ENCODE results near the gene KRT83.

The KRT83 gene

DNA sequence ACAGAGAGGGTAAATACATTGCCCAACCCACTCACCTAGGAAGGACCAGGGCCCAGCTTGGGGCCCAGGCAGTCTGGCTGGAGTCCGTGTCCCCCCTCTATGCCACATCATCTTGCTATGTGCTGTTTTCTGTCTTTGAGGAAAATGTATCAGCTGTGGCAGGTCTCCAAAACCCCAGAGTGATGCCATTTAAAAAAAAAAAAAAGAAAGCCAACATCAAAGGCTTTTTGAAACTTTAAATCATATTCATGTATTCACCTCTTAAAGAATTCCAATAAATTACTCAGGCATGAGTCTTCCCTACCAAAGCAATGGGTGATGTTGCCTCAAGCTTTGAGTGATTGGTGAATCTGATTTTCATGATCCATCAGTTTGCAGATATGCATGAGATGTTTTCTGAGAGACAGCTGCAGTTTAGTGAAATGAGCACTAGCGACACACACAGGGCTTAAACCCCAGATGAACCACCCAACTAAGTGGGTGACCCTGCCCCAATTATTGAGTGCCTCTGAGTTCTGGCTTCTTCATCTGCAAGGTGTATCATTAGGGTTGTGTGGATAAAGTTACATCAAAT lies 35.9 kb downstream of the KRT83 start:
- DNase-seq: no peak

DNA sequence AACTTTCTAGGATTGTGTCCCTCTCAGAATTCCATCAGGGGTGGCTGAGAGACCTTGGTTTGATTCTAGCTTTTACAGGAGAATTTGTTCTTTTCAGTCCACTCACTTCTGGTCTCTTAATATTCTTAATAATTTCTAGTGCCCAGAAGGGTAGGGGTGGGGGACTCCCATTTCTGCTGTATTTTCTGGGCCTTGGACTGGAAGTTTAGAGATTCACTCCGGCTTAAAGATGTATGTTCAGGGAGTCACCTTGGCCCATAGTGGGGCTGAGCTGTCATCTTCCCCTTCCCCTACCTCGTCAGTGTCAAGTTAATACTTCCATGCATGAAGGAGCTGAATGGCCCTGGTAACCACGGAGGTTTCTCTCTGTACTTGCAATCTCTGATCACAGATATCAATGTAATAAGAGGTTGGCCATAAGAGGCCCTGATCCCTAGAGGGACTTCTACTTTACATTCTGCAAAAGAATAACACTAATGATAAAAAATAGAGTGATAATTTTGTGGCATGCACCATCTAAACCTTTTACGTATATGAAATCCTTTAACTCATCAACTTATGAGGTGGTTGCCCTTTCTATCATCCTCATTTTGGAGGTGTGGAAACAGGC lies 36.5 kb downstream of the KRT83 start:
- no peak for DNase-seq

DNA sequence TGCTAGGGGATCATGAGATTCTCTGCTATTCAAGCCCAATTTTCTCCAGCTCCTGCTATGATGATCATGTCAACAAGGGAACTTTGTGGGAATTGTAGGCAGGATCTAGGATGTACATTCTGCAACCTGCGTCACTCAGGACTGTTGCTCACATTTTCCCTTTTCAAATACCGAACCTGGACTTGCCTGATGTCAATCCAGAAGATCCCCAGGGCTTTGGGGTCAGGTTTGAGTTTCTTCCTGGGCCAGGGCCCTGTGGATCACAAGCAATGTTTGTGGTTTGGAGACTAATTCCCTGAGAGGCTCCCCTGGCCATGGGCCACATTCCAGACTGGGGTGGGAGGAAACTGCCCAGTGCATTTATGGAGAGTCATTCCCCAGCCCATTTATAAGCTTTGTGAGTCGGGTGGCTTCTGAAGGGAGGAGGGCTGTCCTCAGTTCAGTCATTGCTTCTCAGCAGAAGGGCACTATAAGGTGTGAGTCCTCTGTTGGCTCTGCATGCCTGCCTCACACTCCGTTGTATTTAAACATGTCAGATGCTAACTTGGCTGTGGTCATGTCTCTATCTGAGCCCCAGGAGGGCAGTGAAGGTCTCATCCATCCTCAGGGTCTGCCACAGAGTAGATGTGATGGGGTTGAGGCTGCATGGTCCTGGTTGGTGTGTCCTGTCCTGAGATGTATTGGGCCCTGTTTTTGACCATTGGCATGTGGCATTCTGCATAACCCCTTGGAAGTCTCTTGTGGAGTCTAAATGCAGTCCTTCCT lies 40.2 kb downstream of the KRT83 start:
- DNase-seq: no peak

DNA sequence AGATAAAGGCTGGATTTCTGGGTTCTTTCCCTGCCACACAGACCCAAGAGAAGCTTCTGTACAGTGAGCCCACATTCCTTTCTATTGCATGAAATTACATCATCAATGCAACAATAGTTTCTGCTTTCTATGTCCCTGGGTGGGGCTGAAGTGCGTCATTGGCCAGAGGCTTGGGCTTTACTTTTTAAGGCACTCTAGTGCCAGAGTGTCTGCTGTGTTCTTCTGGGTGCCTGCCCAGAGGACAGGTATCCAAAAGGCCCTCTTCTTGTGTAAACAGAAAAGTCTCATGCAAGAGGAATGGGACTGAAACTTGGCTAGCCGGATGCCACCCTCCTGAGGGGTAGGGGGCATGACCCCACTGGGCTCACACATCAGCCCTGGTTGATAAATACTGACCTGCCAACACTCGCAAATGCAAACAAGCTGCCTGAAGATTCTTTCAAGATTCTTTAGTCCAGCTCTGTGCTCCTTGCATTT lies 40.8 kb downstream of the KRT83 start:
- no peak for DNase-seq

DNA sequence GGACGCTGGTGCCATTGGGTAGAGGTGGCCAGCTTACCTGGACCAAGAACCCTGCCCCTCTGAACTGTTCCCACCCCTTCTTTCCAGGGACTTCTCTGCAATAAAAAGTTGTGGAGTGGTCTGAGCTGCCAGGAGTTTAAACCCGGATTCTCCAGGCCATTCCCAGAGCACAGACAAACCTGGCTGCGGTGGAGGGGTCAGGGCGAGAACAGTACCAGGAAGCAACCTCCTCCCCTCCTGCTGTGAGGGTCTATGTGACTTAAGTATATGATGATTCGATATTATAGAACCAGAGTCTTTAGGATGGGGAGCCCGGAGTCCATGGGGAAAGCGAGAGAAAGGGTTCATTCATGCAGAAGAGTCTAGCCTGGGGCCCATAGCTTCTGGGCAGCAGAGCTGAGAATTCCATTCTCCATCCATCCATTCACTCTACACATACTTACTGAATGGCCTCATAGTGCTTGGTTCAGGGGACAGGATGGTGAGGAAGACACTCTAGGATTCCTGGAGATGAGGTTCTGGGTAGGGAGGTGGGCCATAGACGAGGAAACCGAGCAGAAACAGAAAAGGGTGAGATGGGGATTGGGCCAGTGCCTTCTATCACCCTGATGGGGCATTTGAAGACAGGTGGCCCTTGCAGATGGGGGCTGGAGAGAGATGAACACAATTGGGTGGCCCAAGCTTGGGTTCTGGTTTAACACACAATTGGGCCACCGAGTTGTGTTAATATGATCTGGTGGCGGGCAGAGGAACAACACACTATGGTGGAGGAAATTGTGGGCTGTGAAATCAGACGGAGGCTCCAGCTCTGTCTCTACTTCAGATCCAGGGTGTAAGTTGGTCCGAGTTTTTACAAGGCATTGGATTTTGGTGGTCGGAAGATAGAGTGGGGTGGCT lies 41.5 kb downstream of the KRT83 start:
- no peak for DNase-seq

DNA sequence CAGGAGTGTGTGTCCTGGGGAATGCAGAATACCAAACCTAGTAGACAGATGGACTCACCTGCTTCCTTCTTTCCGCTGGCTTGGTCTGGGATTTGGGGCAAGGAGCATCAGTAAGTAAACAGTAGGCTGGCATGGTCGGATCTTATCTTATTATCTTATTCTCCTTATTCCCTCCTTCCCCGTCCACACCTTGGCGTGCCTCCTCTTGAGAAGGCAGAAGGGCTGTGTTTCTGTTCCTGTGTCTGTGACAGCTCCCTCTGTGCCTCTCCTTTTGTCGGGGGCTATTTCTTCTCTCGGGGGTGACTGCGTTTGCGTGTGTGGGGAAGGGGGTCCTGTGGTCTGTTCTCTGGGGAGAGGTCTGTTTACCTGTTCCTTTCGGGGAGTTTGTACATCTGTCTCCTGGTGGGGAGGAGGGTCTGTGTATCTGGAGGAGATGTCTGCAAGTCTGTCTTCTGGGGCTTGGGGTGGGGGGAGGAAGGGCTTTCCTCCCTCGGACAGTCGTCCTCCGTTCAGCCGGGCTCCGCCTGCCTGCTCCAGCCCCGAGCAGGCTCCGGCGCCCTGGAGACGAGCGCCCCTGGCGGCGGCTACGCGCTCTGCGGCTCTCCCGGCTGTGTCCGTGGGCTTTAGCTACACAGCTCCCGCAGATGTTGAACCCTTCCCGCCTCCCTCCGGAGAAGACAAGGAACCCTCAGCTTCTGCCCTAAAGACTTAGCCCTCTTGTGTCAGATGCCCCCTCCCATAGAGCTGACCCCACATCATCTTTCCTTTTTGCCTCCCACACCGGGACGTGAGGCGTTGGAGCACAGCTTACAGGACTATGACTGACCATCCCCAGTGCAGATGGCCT lies 42.4 kb downstream of the KRT83 start:
- peak; percentile 43 for DNase-seq

DNA sequence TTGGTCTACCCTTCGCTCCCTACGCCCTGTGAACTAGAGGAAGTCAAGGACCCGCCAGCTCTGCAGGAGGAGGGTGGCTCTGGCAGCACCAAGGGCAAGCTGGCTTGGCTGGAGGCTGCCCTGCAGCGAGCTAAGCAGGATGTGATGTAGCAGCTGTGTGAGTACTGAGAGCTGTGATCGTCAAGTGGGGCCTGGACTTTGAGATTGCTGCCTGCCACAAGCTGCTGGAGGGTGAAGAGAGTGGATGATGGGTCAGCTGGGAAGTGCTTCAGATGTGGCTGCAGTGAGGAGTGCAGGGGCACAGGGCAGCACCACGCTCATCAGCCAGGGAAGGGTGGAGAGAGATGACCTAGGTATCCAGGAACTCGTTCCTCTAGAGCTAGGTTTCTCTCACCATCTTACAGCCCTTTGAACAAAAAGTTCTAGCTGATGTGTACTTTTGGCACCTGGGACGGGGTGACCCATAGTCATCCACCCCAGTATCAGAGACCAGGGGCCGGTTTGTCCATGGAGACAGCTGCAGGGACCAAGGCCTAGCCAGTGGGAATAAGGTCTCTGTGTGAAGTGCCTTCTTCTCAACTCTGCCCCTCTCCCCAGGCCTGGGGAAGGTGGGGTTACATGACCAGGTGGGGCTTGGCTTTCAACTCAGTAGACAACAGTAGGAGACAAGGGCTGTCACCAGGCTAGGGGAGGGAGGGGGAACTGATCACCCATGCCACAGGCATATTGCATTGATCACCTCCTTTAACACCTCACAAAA lies 43.5 kb downstream of the KRT83 start:
- no peak for DNase-seq

DNA sequence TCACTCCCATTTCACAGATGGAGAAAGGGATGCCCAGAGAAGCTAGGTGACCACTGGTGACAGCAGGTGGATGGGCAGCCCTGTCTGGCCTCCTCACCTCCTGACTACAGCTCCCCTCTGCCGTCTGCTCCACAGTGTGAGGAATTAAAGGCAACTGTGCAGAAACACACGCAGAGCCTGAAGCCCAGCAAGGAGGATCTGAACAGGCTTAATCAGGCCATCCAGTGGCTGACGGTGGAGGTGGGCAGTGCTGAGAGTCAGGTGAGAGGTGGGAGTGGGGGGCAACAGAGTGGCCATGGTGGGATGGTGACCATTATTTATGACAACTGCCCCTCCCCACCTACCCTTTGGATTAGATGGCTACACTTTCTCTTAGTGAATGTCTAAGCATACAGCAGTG lies 45.5 kb downstream of the KRT83 start:
- DNase-seq: no peak

DNA sequence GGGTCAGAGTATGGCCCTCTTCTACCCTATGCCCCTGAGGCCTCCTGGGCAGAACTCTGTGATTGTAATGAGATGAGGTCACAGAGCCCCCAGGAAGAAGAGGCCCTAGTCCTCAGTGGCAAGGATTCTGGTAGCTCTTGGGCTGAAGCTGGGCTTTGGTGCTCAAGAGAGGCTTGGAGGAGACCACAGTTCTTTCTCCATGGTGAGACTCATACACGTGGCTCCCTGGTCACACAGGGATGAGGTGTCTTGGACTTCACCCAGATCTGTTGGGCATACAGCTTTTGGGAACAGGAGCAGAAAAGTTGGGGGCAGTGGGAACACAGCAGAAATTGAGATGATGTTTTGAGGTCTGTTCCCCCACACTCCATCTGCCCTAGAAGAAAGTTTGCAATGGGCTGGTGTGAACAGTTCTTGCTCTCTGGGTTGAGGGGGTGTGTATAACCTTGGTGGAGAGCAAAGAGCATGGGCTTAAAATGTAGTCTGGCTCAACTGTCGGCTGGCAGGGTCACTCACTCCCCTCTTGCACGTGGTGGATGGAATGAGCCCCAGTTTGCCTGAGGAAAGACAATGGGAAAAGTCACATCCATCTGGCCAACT lies 46.6 kb downstream of the KRT83 start, which contains the start of gene KRT86:
TSS of gene KRT86 (plus strand) at position 125 of the 600 bp plus-strand sequence. CDS start 27,272 bp downstream, outside the sequence.
- DNase-seq: no peak

DNA sequence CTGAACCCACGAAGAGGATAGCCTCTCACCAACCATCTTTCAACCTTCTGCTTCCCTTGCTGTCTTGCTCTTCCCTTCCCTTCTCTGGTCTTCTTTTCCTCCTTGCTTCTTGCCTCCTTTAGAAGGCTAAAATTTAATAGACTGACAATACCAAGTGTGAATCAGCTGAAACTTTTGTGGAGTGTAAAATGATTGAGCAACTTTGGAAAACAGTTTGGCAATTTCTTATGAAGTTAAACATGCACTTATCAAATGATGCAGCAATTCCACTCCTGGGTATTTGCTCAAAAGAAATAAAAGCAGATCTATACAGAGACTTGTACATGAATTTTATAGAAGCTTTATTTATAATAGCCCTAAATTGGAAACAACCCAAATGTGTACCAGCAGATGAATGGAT lies 50.0 kb downstream of the KRT83 start:
- DNase-seq: no peak

DNA sequence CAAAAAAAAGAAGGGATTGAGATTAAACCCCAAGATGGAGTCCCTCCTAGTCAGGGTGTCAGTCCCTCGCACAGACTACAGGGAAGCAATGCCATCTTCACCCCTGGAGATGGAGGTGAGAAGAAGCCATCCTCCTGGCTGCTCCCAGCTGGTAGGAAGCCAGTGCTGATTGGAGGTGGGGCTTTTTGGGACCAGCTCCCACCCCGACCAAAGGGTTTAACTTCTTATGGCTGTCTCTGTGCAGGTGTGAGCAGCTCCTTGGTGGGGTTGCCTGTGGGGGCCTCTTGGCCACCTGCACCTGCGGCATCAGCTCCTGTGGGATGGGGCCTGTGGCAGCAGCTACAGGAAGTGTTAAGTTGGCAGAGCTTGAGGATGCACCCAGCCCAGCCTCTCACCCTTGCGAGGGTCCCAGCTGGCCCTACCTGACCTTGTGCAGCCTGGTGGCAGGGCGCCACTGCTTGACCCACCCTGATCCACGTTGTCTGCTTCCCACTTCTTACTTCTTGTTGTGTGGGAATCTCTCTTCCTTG lies 50.6 kb downstream of the KRT83 start:
- no peak for DNase-seq

DNA sequence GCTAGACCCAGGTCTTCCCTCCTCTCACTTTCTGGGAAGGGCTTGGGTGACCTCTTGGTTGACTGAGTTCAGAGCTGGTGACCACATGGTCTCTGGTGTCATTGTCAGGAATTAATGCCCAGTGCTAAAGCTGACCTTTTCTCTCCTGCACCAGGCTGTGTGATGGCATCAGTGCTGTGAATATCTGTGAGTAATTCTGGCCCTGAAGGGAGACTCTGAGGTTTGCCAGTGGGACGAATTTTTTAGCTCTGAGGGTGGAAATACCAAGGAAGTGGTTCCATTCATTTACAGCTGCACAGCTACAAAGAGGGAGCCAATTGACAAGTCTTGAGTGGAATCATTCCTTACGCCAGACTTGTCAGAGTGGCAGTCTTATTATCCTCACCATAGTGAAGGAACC lies 53.0 kb downstream of the KRT83 start:
- no peak for DNase-seq

DNA sequence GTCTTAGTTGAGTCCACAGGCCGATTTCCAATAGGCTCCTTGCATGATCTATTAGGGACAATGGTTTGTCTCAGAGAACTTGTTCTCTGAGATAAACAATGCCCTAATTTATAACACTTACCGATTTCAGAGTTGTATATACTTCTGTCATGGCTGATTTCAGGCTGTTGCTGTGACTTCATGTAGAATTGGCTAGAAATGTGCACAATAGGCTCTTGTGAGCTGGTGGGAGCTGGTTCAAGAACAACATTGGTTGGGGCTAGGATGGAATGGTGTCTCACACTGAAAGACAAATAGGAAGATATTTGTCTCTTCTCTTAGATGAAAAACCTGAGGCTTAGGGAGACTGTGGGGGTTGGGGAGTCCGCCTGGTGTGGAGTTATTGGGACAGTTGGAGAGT lies 53.5 kb downstream of the KRT83 start:
- DNase-seq: no peak

DNA sequence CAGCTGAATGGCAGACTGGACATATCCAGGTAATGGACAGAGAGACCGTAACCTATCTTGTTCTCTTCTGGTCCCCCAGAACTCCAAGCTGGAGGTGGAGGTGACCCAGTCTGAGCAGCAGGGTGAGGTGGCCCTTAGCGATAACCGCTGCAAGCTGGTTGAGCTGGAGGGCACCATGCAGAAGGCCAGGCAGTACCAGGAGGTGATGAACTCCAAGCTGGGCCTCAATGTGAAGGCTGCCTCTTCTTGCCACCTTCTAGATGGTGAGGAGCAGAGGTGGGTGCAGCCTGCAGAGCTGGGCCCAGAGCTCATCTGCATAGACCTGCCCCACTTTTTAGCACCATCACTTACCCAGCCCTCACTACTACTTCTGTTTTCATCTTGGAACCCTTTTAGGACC lies 53.9 kb downstream of the KRT83 start:
- no peak for DNase-seq

DNA sequence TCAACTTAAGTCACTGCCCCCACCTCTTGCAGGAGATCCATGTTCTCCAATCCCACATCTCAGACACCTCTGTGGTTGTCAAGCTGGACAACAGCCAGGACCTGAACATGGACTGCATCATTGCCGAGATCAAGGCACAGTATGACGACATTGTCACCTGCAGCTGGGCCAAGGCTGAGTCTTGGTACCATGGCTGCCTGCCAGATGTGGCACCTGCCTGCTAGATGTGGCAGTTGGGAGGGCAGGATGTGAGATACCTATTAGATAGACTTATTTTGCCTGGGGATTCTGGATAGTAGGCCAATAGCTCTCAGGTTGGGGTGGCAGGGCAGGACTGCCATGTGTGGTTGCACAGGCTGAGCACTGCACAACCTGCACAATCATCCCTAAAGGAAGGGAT lies 54.7 kb downstream of the KRT83 start:
- no peak for DNase-seq

DNA sequence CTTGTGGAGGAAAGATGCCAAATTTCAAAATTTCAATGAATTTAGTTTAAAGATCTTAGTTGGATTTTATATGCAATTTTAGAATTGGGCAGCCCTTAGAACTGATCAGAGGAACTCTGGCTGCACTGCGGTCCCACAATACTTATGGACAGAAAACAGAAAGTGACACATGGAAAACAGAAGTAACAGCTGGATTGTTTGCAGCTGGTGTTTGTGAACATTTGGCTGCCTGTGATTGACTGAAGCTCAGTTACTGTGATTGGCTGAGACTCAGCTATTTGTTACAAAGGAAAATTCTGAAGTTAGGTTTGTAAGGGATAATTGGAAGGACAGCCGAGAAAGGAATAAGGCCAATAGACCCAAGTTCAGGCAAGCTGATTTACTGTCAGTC lies 56.8 kb downstream of the KRT83 start:
- no peak for DNase-seq
